GM23248 (cell line): ENCODE results near the gene PIP5K1B.

Source experiments
- EZH2 ChIP-seq: fragments of 200-600 bp; sonication (generic); IDR thresholded peaks from 2 replicates; pipeline ENCODE4 v1.6.1; 2018; ENCODE audit warnings: antibody characterized with exemption, mild to moderate bottlenecking; ENCODE audit not compliant: insufficient read depth, poor library complexity, severe bottlenecking
- EZH2phosphoT487 ChIP-seq: fragments of 200-600 bp; sonication (generic); IDR thresholded peaks from 2 replicates; pipeline ENCODE4 v1.6.1; 2018; ENCODE audit warnings: antibody characterized with exemption, moderate library complexity, mild to moderate bottlenecking, low read depth; ENCODE audit not compliant: insufficient read depth

- TF ChIP-seq EZH2, result no peak
- no peak for TF ChIP-seq EZH2phosphoT487
These were observed 139.1 kb downstream of the PIP5K1B start for GRCh38 chr9:68844157-68844556.
